Endometrial microvascular endothelial cells (primary cell): Measurements from ENCODE around the gene PDXDC1. TPM values are rescaled to one million over a fixed set of nuclear protein-coding genes. Genes with fewer than 3 reads are reported as not detected.
"Not testable (repeated sequence)": the region's sequence is repeated elsewhere in the genome, so short reads cannot be mapped to it uniquely, and the experiment has no call there.

Experiments used
- in situ Hi-C: cut with HindIII; loops from 2 replicates; pipeline ENCODE4 v1.10.0; 2017; ENCODE audit warnings: low sequenced_read_pairs, low pct_unique_long_range_greater_than_20kb; ENCODE audit errors: inconsistent ontology term
- total RNA-seq: library from RNA; depleted of rRNA; stranded (reverse); fragments of >200 nt; gene quantifications from one replicate; pipeline ENCODE4 v1.2.3, GENCODE V29; 2015; ENCODE audit errors: inconsistent ontology term

The PDXDC1 gene
- total RNA-seq, 1 donor from 2014 or later: 44.9 TPM

DNA sequence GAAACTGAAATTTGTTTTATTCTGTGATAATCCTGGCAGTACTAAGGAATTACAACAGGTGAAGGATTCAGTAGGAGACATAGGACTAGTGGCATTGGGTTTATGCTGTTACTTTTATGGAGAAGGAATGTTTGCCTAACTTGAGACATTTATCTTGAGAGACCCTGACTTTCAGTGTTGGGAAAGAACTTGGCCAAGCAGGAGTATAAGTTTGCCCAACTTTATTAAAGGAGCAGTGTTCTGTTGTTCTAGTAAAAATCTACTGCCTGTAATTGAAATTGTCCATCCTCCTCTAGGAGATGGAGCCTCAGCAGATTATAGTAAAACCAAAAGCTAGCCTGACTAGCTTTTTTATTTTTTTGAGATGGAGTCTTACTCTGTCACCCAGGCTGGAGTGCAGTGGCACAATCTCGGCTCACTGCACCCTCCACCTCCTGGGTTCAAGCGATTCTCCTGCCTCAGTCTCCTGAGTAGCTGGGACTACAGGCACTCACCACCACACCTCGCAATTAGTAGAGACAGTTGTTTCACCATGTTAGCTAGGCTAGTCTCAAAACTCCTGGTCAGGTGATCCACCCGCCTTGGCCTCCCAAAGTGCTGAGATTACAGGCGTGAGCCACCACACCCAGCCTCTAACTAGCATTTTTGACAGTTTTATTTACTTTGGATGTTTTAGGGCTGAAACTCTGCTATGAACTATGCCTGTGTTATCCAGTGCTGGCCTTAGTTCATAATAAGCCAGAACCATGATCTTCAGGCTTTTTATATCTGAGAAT lies 30.7 kb downstream of the PDXDC1 start:
- in situ Hi-C loops: not testable (repeated sequence)

DNA sequence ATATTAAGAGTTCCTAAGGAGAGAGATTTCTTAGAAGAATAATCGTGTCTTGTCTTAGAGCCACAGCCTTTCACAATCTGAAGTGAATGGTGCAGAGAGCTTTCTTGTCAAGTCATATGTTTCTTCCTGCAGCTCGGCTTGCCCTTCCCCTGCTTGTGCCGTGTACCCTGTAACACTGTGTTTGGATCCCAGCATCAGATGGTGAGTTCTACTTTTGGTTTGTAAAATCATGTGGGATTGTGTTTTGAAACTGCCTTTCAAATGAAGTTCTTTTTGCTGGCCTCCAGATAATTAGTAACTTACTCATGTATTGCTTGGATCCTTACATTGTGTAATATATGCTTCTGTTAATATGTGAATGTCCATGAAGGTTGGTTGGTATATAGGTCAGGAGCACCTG lies 33.8 kb downstream of the PDXDC1 start:
- in situ Hi-C loops: not testable (repeated sequence)

DNA sequence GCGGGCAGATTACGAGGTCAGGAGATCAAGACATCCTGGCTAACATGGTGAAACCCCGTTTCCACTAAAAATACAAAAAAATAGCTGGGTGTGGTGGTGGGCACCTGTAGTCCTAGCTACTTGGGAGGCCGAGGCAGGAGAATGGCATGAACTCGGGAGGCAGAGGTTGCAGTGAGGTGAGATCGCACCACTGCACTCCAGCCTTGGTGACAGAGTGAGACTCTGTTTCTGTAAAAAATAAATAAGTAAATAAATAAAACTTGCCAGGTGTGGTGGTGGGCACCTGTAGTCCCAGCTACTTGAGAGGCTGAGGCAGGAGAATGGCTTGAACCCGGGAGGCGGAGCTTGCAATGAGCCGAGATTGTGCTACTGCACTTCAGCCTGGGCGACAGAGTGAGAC lies 38.1 kb downstream of the PDXDC1 start:
- in situ Hi-C loops: not testable (repeated sequence)

DNA sequence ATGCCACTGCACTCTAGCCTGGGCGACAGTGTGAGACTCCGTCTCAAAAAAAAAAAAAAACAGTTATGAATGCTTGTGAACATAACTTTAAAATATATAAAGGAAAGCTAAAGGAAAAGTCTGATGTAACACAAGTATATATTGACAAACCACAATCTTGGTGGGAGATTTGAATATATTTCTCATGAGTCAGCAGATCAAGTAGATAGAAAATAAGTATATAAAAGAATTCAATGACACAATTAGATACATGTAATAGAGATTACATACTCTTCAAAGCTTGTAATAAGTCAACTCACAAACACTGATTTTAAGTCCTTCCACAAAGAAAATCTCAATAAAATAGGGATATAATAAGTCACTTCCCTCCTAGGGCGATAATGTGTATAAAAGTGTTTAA lies 40.8 kb downstream of the PDXDC1 start:
- in situ Hi-C loops: not testable (repeated sequence)

DNA sequence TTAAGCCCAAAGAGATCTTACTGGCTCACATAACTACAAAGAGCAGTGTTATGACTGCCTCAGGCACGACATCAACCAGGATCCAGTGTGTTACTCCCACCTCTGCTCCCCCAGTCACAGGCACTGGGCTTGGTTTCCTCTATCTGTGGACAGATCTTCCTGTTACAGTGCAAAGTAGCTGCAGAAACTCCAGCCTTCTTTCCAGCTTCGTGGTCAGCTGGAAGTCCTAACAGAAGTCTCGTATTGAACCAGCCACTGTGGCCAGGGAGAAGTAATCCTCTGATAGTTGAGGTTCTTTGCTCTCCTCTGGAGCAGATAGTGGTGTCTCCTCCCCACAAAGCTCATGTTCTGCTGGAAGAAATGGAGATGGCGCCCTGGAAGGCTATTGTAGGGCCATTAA lies 41.5 kb downstream of the PDXDC1 start:
- in situ Hi-C loops: not testable (repeated sequence)

DNA sequence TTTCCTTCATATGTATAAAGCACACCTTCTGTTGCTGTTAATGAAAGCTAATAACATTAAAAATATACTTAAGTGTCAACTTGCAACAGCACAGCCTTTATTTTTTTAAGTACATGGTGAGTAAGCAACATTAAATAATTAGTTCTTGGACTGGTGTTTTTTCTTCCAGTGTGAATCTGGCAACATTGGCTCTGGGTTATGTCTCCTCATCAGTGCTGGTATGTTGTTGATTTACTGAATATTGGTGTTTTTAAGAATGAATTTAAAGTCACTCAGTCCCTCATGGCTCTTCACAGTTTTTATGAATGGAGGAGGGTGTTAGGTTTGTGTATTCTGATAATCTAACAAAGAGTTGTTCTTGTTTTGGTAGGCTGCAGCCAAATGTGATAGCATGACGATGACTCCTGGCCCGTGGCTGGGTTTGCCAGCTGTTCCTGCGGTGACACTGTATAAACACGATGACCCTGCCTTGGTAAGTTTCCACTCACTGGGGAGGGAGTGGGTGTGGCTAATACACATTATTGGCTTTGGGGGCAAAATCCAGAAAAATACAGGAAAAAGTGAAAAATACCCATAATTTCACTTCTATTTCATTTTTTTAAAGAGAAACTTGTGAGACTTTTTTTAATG lies 42.2 kb downstream of the PDXDC1 start:
- in situ Hi-C loops: not testable (repeated sequence)

DNA sequence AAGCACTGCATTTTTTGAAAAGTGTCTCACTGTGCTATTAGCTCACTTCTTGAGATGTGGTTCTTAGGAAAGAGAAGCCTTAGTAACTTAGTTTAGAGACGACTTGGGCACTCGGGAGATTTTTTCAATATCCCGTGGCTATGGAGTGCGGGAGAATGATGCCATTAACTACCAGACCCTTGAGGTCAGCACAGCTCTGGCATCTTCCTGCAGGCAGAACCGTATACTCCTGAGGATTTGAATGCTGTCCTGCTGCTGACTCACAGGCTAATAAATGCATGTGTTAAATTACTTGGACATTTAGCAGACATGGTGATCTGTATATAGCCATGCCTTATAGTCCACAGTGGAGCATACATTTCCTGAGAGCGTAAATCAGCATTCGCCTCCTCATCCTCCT lies 46.6 kb downstream of the PDXDC1 start:
- in situ Hi-C loops: not testable (repeated sequence)

DNA sequence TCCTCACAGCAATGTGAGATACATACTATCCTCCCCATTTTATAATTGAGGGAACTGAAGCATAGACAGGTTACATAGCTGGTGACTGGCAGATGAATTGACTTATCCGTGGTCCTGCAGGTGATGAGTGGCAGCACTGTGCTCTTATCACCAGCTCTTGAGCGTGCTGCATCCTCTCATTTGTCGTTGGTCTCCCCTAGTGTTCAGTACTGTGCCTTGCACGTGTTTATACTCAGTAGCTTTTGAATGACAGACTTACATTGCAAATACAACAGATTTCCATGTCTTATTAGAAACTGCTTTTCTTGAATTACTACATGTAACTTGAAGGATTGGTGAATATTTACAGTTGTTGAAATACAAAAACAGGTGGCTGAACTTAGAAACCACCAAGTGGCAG lies 47.4 kb downstream of the PDXDC1 start:
- in situ Hi-C loops: not testable (repeated sequence)

DNA sequence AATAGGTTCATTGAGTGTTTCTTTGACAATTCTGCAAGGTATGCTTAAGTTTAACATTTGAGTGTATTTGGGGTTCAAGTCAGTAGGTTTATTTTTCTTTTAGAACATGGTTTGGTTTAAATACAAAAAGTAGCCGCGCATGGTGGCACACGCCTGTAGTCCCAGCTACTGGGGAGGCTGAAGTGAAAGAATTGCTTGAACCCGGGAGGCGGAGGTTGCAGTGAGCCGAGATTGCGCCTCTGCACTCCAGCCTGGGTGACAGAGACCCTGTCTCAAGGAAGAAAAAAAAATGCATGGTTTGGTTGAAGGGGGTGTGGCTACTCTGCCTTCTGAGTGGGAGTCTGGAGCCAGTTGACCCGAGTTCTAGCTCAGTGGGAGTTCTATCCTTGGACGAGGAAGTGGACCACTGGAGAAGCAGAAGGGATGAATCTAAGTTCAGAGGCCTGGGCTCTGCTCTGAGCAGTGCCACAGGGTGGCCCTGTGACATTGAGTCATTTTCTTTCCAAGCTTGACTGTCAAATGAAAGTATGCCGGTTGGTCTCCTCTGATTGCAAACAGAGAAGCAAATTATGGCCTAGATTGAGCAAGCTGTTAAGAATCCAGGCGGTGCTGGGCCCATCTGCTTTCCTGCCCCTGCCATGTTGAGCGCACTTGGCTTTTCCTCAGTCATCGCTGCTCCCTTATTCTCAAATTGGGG lies 48.7 kb downstream of the PDXDC1 start:
- in situ Hi-C loops: not testable (repeated sequence)

DNA sequence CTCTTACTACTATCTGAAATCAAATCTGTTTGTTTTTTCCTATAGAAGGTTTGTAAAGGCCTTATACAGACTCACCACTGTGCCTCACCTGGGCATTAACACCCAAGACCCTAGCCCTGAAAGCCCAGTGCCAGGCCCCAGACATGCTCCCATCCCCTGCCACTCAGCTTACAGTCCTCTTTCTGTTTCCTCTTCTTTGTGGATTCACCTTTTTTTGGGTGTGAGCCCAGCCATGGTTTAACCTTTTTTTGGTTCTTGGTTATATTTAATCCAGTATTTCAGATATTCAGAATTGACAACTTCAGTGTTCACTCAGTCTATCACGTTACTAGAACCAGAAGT lies 50.0 kb downstream of the PDXDC1 start:
- in situ Hi-C loops: not testable (repeated sequence)

DNA sequence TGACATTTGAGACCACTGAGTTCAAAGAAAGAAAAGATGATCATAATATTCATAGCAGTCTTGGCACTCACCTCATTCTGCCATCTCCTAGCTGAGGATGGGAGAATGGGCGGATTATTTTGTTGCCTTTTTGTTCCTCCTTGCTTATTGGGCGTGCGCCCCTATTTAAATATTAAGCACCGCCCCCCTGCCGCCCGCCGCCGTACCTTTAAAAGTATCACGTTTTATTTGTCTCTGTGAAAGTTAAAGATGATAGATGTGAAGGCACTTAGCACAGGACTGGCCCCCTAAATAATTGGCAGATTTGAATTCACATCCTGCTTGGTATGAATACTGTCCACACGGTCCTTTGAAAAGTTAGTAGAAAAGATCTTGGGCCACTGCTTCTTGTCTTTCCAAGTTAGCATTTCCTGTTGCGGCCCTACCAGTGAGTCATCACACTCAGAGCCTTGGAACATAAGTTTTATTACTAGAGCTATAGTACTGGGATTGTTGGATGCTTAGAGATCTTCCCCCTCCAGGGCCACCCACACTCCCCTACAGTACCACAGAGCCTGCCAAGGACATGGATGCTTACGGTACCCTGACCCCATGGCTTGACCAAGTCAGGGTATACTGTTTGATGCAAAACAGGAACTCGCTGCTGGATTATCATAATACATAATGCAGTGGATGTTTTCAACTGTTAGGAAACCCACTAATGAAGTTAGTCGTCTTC lies 50.6 kb downstream of the PDXDC1 start:
- in situ Hi-C loops: not testable (repeated sequence)

DNA sequence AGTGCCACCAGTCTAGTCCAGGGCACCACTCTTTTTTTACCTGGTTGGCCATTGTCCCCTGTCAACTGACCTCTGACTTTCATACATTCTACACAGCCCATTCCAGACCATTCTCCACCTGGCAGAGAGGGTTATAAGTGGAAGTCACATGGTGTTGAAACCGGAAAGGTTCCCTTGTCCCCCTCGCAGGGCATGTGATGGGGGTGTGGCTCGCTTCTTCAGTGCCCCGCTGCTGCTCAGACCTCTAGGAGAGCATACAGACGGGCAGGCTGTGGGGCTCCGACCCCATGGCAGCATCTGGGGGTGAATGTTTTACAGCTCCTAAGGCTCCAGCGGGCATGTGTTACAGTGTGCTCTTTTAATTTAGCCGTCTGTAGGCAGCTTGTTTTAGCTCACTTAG lies 52.2 kb downstream of the PDXDC1 start:
- in situ Hi-C loops: not testable (repeated sequence)

DNA sequence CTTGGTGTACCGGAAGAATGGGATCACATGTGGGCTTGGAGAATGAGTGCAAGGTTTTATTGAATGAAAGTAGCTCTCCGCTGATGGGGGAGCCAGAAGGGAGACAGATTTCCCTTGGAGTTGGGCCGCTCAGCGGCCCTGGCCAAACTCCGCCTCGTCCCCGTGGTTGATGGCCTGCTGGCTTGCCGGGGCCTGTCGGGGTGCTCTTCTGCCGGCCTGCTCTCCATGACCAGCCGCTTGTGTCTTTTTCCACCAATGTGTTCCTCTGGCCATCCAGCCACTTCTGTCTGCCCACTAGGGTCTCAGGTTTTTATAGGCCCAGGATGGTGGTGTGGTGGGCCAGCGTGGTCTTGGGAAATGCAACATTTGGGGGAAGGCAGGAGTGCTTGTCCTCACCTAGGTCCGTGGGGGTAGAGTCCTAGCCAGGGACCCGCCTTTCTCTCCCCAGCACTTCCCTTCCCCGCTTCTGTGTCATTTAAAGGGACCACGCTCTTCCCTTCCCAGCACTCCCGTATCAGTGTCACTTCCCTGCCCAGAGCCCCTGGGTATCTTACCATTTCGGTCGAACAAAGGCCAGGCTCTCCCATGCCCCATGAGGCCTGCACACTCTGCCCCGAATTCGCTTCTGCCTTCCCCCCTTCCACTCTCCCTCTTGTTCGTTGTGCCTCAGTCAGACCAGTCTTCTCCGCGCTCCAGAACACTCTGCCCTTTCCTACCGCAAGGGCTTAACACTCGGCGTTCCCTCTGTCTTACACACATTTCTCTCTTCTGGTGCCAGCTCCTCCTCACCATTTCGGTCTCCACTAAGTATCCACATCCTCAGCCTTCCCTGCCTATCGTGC lies 52.9 kb downstream of the PDXDC1 start:
- in situ Hi-C loops: not testable (repeated sequence)

DNA sequence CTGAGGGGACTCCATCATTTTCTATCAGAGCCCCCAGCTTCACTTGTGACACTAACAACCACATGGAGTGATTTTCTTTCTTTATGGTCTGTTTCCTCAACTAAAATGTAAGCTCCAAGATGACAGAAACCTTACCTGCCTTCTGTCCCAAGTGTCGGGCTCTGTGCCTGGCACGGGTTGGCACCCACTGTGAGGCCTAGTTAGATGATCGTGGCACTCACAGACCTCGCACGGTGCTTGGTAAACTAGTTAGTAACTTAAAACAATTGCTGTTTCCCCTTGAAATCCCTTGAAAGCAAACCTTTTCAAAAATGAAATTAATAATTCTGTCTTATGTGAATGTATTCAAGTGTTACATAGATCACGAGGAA lies 53.5 kb downstream of the PDXDC1 start:
- in situ Hi-C loops: not testable (repeated sequence)

DNA sequence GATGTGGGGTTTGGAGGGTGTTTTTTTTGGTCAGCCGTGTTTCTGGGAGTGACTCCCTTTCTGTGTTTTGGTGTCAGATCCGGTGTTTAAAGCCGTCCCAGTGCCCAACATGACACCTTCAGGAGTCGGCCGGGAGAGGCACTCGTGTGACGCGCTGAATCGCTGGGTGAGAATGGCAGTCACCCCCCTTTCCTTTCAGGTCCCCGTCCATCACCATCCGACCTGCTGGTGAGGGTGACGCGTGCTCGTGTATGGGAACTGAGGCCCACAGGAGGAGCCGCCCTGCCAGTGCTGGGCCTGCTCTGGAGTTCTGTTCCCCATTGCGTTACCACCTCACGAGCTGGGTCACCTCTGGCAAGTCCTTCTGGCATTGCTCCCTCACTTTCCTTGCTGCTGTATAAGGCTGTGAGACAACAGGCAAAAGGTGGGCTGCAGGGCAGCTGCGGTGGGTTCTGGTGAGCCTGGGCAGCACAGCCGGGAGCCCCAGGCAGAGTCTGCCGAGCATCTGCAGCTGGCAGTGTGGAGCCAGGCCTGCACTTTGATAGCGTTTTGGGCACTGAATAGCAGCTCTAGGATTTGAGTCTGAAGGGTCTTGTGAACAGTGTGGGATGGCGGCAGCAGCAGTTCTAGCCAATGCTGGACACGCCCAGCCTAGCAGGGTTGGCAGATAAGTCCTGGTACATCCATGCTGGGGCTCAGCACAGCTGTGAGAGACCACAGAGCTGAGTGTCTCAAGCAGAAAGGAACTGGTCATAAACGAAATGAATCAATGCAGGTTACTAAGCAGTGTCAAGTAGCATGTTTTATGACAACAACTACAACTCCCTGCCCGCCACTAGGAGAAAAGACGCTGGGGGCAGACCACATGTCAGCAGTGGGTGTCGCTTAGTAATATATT lies 54.2 kb downstream of the PDXDC1 start:
- in situ Hi-C loops: not testable (repeated sequence)

DNA sequence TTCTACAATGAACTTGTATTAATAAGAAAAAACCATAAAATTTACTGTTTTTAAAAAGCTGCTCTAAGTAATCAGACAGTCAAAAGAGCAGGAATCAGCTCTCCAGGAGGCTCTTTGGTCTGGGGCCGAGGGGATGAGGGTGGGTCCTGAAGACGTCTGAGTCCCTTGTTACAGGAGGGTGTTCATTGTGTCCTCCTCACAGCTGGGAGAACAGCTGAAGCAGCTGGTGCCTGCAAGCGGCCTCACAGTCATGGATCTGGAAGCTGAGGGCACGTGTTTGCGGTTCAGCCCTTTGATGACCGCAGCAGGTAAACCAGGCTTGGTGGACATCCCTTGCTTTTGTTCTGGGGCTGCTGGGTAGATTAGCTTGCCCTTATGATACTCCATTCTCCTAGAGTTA lies 54.9 kb downstream of the PDXDC1 start:
- in situ Hi-C loops: not testable (repeated sequence)

DNA sequence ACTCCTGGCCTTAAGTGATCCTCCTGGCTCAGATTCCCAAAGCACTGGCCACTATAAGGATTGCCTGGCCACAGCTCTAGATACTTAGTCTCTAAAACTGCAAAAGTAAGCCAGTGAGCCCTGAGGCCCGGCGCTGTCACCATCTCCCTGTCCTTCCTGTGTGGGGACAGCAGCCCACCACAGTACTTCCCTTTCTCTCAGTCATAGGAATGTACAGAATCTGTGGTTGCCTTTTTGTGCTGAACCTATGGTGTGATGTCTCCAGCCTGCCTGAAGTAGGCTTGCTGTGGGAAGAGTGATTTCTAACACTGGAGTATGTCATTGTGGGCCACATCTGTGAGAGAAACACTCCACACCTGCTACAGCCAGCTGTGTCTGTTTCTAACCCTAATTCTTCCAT lies 56.4 kb downstream of the PDXDC1 start:
- in situ Hi-C loops: no loop called here

DNA sequence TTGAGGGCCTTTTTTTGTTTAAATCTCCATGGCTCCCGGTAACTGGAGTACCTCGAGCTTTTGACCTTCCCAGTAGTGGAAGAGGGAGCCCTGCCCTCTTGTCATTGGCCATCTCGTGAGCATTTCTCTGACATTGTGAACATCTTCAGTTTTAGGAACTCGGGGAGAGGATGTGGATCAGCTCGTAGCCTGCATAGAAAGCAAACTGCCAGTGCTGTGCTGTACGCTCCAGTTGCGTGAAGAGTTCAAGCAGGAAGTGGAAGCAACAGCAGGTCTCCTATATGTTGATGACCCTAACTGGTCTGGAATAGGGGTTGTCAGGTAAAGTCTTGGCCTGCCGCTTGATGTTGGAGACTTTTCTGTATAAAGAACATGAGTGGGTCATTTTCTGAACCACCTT lies 56.8 kb downstream of the PDXDC1 start:
- in situ Hi-C loops: no loop called here
